NB4 (cell line): Measurements from ENCODE around the gene EFCAB14.
"Not testable (repeated sequence)": the region's sequence is repeated elsewhere in the genome, so short reads cannot be mapped to it uniquely, and the experiment has no call there.

Experiments used
- DNase-seq: peaks from one replicate; pipeline ENCODE4 v3.0.0; 2010; ENCODE audit warnings: low read depth
- H3K4me3 ChIP-seq: one replicate; pipeline ENCODE4 v1.5.1; 2011; ENCODE audit warnings: mild to moderate bottlenecking, low read depth, low read length, moderate library complexity
- MAX ChIP-seq: IDR thresholded peaks from 2 replicates; pipeline ENCODE4 v1.6.1; 2011; ENCODE audit warnings: low read depth, low read length
- MYC ChIP-seq: IDR thresholded peaks from 2 replicates; pipeline ENCODE4 v1.6.1; 2011; ENCODE audit warnings: low read depth, low read length
- POLR2A ChIP-seq: IDR thresholded peaks from 2 replicates; pipeline ENCODE4 v1.6.1; 2011; ENCODE audit warnings: mild to moderate bottlenecking; ENCODE audit not compliant: insufficient read length; ENCODE audit errors: extremely low read depth
- TF ChIP-seq, protein P1 (sequence below): IDR thresholded peaks from one replicate; pipeline ENCODE4 v1.5.1; 2012; ENCODE audit warnings: low read depth, low read length

The EFCAB14 gene

GRCh38 chr1:46703927-46704641, 14.8 kb downstream of the EFCAB14 start:
- DNase-seq, result no peak
- H3K4me3 ChIP-seq, result no peak overlapping the region
- TF ChIP-seq MYC, result no peak
- TF ChIP-seq, protein P1, sequence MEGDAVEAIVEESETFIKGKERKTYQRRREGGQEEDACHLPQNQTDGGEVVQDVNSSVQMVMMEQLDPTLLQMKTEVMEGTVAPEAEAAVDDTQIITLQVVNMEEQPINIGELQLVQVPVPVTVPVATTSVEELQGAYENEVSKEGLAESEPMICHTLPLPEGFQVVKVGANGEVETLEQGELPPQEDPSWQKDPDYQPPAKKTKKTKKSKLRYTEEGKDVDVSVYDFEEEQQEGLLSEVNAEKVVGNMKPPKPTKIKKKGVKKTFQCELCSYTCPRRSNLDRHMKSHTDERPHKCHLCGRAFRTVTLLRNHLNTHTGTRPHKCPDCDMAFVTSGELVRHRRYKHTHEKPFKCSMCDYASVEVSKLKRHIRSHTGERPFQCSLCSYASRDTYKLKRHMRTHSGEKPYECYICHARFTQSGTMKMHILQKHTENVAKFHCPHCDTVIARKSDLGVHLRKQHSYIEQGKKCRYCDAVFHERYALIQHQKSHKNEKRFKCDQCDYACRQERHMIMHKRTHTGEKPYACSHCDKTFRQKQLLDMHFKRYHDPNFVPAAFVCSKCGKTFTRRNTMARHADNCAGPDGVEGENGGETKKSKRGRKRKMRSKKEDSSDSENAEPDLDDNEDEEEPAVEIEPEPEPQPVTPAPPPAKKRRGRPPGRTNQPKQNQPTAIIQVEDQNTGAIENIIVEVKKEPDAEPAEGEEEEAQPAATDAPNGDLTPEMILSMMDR, result no peak
- TF ChIP-seq MAX, result no peak
- no peak for TF ChIP-seq POLR2A

GRCh38 chr1:46699666-46700065, 19.2 kb downstream of the EFCAB14 start:
- TF ChIP-seq POLR2A (no peak), MYC (no peak), MAX (no peak)
- TF ChIP-seq, protein P1, result no peak
- no peak overlapping the region for H3K4me3 ChIP-seq
- peak; percentile 47 for DNase-seq

DNA sequence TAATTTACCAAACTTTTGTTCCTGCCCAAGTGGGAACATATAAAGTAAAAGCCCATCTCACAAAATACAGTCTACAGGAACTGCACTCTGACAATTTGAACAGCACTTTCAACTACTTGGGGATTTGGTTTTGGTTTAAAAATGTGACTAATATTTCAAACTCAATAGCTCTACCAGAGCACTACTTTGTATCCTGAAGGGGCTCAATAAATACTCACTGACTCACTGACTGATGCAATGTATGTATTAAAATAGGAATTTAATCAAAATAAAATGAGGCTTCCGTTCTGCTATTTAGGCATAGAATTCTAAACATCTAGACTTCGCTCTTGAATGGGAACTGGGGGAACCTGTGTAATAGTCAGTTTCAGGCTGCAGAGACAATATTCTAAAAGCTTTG, 21.9 kb downstream of the EFCAB14 start:
- no peak overlapping the region for H3K4me3 ChIP-seq
- TF ChIP-seq MYC, result no peak
- TF ChIP-seq, protein P1, result no peak
- no peak for TF ChIP-seq MAX
- no peak for TF ChIP-seq POLR2A
- no peak for DNase-seq

DNA sequence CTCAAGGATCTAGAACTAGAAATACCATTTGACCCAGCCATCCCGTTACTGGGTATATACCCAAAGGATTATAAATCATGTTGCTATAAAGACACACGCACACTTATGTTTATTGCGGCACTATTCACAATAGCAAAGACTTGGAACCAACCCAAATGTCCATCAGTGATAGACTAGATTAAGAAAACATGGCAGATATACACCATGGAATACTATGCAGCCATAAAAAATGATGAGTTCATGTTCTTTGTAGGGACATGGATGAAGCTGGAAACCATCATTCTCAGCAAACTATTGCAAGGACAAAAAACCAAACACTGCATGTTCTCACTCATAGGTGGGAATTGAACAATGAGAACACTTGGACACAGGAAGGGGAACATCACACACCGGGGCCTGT, 24.2 kb downstream of the EFCAB14 start:
- DNase-seq, H3K4me3 ChIP-seq: not testable (repeated sequence)

DNA sequence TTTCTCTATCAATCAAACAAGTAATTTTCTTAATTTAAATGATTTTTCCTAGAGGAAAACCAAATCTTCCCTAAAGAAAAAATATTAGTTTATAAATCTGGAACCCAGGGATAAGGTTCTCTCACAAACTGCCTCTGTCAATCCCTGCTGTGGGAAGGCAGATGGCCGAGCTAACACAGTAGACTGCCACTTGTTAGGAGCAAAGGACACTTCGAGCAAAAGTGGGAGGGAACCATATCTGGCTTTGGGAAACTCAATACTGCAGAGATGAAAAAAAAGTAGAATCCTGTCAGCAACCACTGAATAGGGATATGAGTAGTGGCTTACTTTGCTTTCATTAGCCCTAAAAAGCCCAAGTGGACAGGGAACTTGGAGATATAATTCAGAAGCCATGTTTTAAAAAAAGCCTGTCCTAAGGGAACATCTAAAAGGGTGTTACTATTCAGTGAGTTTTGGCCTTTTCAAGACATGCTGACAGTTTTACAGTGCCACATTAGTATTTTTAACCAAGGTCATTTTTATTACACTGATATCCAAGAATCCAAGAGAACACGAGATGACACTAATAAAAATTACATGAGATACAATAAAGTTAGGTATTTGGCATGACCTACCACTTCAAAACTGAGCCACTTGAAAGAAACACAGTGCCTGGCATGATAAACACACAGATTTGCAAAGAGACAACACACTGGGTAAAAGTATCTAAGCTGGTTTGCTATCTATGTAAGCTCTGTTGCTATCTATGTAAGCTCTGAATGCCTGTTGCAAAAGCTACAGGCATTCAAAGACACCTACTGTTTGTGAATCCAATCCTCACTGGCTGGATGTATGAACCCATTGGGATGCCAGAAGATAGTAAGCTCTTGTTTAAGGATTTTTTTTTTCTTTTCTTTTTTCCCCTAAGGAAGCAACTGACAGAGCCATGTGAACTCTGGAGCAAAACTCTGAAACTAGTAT, 25.8 kb downstream of the EFCAB14 start:
- no peak overlapping the region for H3K4me3 ChIP-seq
- no peak for TF ChIP-seq MAX
- TF ChIP-seq MYC, result no peak
- no peak for TF ChIP-seq POLR2A
- TF ChIP-seq, protein P1, result no peak
- no peak for DNase-seq
